Measurements from ENCODE around the gene KEAP1. TPM values are rescaled to one million over a fixed set of nuclear protein-coding genes. Genes with fewer than 3 reads are reported as not detected.

The KEAP1 gene
- total RNA-seq, 2 experiments from 2014 or later, result 68.9 to 93.5 TPM

- peaks cover 13% of the 10 kb centered on the region for H3K4me1 ChIP-seq (ENCODE audit: insufficient read depth, low read length, poor library complexity, severe bottlenecking)
- H3K9me3 ChIP-seq (ENCODE audit: low read length), result no peaks in the 10 kb centered on the region
- H3K4me3 ChIP-seq (ENCODE audit: low read depth, low read length, poor library complexity, severe bottlenecking), result peak within 1 kb of the TSS; percentile 6
- intact Hi-C loops (cut with micrococcal nuclease; ENCODE audit: unreplicated experiment), result no loop called here
- no peaks in the 10 kb centered on the region for H4K20me1 ChIP-seq (ENCODE audit: insufficient read depth, low read length)
- H3K79me2 ChIP-seq (ENCODE audit: insufficient read depth, low read depth, low read length), result no peaks in the 10 kb centered on the region
- ChIA-PET CTCF (ENCODE audit: unreplicated experiment) (no interaction called here), POLR2A (no interaction called here)
- no peaks in the 10 kb centered on the region for H3K36me3 ChIP-seq (ENCODE audit: insufficient read depth, low read length)
- H2AFZ ChIP-seq (ENCODE audit: low read length), result peak within 1 kb of the TSS; percentile 25; the same call in 1 of the 2 replicates
- H3K4me2 ChIP-seq (ENCODE audit: low read length), result peak within 1 kb of the TSS; percentile 42
- no peak for DNase-seq (ENCODE audit: low spot score)
- no TSS peak for BruUV-seq (replicated peaks)
- no peak within 1 kb of the TSS for H3K27ac ChIP-seq (ENCODE audit: low read depth, low read length, poor library complexity, severe bottlenecking)
- no peaks in the 10 kb centered on the region for H3K9me2 ChIP-seq (ENCODE audit: insufficient read depth, low read length)
- TF ChIP-seq EZH2phosphoT487 (IDR thresholded peaks at IDR 0.05; ENCODE audit: borderline replicate concordance, low read depth, low read length) (no peak), CTCF (conservative IDR thresholded peaks at IDR 0.05; ENCODE audit: low read length) (no peak)
Observed at GRCh38 chr19:10517361-10517759, 14.2 kb upstream of the KEAP1 start, which contains the start of gene S1PR5. TSS of gene S1PR5 (minus strand) at chr19:10517447. CDS start at chr19:10515011, 2,436 bp downstream.

- Histone ChIP-seq H3K36me3 (ENCODE audit: insufficient read depth, low read length) (no peaks in the 10 kb centered on the region), H3K27ac (ENCODE audit: low read depth, low read length, poor library complexity, severe bottlenecking) (no peak overlapping the region), H3K4me1 (ENCODE audit: insufficient read depth, low read length, poor library complexity, severe bottlenecking) (peaks cover 13% of the 10 kb centered on the region), H3K9me3 (ENCODE audit: low read length) (no peaks in the 10 kb centered on the region), H4K20me1 (ENCODE audit: insufficient read depth, low read length) (no peaks in the 10 kb centered on the region), H3K79me2 (ENCODE audit: insufficient read depth, low read depth, low read length) (no peaks in the 10 kb centered on the region), H3K4me2 (ENCODE audit: low read length) (no peak overlapping the region), H3K4me3 (ENCODE audit: low read depth, low read length, poor library complexity, severe bottlenecking) (no peak overlapping the region), H2AFZ (ENCODE audit: low read length) (no peak overlapping the region), H3K9me2 (ENCODE audit: insufficient read depth, low read length) (no peaks in the 10 kb centered on the region)
- DNase-seq (ENCODE audit: low spot score), result no peak
- ChIA-PET POLR2A (no interaction called here), CTCF (ENCODE audit: unreplicated experiment) (no interaction called here)
- TF ChIP-seq CTCF (conservative IDR thresholded peaks at IDR 0.05; ENCODE audit: low read length), result no peak
- BruUV-seq (replicated peaks), result no TSS peak
- intact Hi-C loops (cut with micrococcal nuclease; ENCODE audit: unreplicated experiment), result no loop called here
Observed at GRCh38 chr19:10516671-10517286, 13.6 kb upstream of the KEAP1 start.

GRCh38 chr19:10516064-10516385, 12.9 kb upstream of the KEAP1 start:
- no peaks in the 10 kb centered on the region for H3K9me2 ChIP-seq (ENCODE audit: insufficient read depth, low read length)
- intact Hi-C loops (cut with micrococcal nuclease; ENCODE audit: unreplicated experiment), result no loop called here
- ChIA-PET CTCF (ENCODE audit: unreplicated experiment) (no interaction called here), POLR2A (no interaction called here)
- no peak for DNase-seq (ENCODE audit: low spot score)
- H3K27ac ChIP-seq (ENCODE audit: low read depth, low read length, poor library complexity, severe bottlenecking), result no peak overlapping the region
- H3K79me2 ChIP-seq (ENCODE audit: insufficient read depth, low read depth, low read length), result no peaks in the 10 kb centered on the region
- H3K36me3 ChIP-seq (ENCODE audit: insufficient read depth, low read length), result no peaks in the 10 kb centered on the region
- BruUV-seq (replicated peaks), result no TSS peak
- H3K4me3 ChIP-seq (ENCODE audit: low read depth, low read length, poor library complexity, severe bottlenecking), result no peak overlapping the region
- H3K9me3 ChIP-seq (ENCODE audit: low read length), result no peaks in the 10 kb centered on the region
- H3K4me1 ChIP-seq (ENCODE audit: insufficient read depth, low read length, poor library complexity, severe bottlenecking), result peaks cover 13% of the 10 kb centered on the region
- TF ChIP-seq EZH2phosphoT487 (IDR thresholded peaks at IDR 0.05; ENCODE audit: borderline replicate concordance, low read depth, low read length), result no peak
- no peak for TF ChIP-seq CTCF (conservative IDR thresholded peaks at IDR 0.05; ENCODE audit: low read length)
- no peak overlapping the region for H2AFZ ChIP-seq (ENCODE audit: low read length)
- no peak overlapping the region for H3K4me2 ChIP-seq (ENCODE audit: low read length)
- no peaks in the 10 kb centered on the region for H4K20me1 ChIP-seq (ENCODE audit: insufficient read depth, low read length)
